OCI-LY1 (cell line): ENCODE results near the gene SNCG.

Source experiments
- H2AFZ ChIP-seq: fragments of 200-600 bp; sonication (generic), shearing (Covaris generic); 2 replicates; pipeline ENCODE4 v1.6.0; 2014; ENCODE audit warnings: antibody characterized with exemption, mild to moderate bottlenecking, low read length
- H3F3A ChIP-seq: fragments of 200-600 bp; sonication (generic), shearing (Covaris generic); 2 replicates; pipeline ENCODE4 v1.6.0; 2014; ENCODE audit warnings: mild to moderate bottlenecking, antibody characterized with exemption, low read length, moderate library complexity; ENCODE audit not compliant: insufficient read depth
- H3K27ac ChIP-seq: fragments of 200-600 bp; sonication (generic); 2 replicates; pipeline ENCODE4 v1.5.1; 2014; ENCODE audit warnings: low read length, mixed run types, mild to moderate bottlenecking, low read depth; ENCODE audit not compliant: poor library complexity, severe bottlenecking
- H3K27me3 ChIP-seq: fragments of 200-600 bp; sonication (generic); 2 replicates; pipeline ENCODE4 v1.6.0; 2014; ENCODE audit warnings: antibody characterized with exemption, mild to moderate bottlenecking, low read length, moderate library complexity; ENCODE audit not compliant: insufficient read depth
- H3K36me3 ChIP-seq: fragments of 200-600 bp; sonication (generic); 2 replicates; pipeline ENCODE4 v1.6.1; 2014; ENCODE audit warnings: mild to moderate bottlenecking, antibody characterized with exemption, low read length, moderate library complexity, mixed read lengths; ENCODE audit not compliant: insufficient read depth
- H3K4me1 ChIP-seq: fragments of 200-600 bp; sonication (generic); 2 replicates; pipeline ENCODE4 v1.5.1; 2014; ENCODE audit warnings: mild to moderate bottlenecking, low read length, moderate library complexity; ENCODE audit not compliant: insufficient read depth, severe bottlenecking
- H3K4me2 ChIP-seq: fragments of 200-600 bp; sonication (generic), shearing (Covaris generic); 2 replicates; pipeline ENCODE4 v1.6.1; 2014; ENCODE audit warnings: low read length
- H3K4me3 ChIP-seq: fragments of 200-600 bp; sonication (generic); 2 replicates; pipeline ENCODE4 v1.5.1; 2014; ENCODE audit warnings: low read length, low read depth, mild to moderate bottlenecking, mixed read lengths; ENCODE audit not compliant: poor library complexity, severe bottlenecking
- H3K79me2 ChIP-seq: fragments of 200-600 bp; shearing (Covaris generic); 2 replicates; pipeline ENCODE4 v1.6.1; 2016; ENCODE audit warnings: mixed run types, low read length, mixed read lengths; ENCODE audit not compliant: insufficient read depth
- H3K9ac ChIP-seq: fragments of 200-600 bp; sonication (generic), shearing (Covaris generic); 2 replicates; pipeline ENCODE4 v1.6.1; 2014; ENCODE audit warnings: mild to moderate bottlenecking, low read length, mixed read lengths
- H3K9me2 ChIP-seq: fragments of 200-600 bp; sonication (generic), shearing (Covaris generic); 2 replicates; pipeline ENCODE4 v1.6.1; 2014; ENCODE audit warnings: low read depth, mild to moderate bottlenecking, low read length, mixed read lengths
- H3K9me3 ChIP-seq: fragments of 200-600 bp; shearing (Covaris generic); 2 replicates; pipeline ENCODE4 v1.6.1; 2014; ENCODE audit warnings: low read length, mixed read lengths
- H4K20me1 ChIP-seq: fragments of 200-600 bp; sonication (generic), shearing (Covaris generic); 2 replicates; pipeline ENCODE4 v1.6.0; 2016; ENCODE audit warnings: mild to moderate bottlenecking, low read length; ENCODE audit not compliant: insufficient read depth
- CTCF ChIP-seq: fragments of 200-600 bp; sonication (generic), shearing (Covaris generic); IDR thresholded peaks from 2 replicates; pipeline ENCODE4 v1.5.1; 2017; ENCODE audit warnings: mild to moderate bottlenecking, antibody characterized with exemption, low read length, moderate library complexity, mixed read lengths
- EZH2 ChIP-seq: fragments of 200-600 bp; sonication (generic), shearing (Covaris generic); IDR thresholded peaks from 2 replicates; pipeline ENCODE4 v1.8.0; 2017; ENCODE audit warnings: borderline replicate concordance, mixed run types, mild to moderate bottlenecking, antibody characterized with exemption, low read length, moderate library complexity, mixed read lengths

SNCG gene

GRCh38 chr10:86958116-86958900, at the start of gene SNCG:
Gene SNCG (plus strand): TSS chr10:86958599. CDS start chr10:86958698, 99 bp downstream.
- no peak within 1 kb of the TSS for H3K4me3 ChIP-seq
- no peak within 1 kb of the TSS for H3K27ac ChIP-seq
- H3K9me3 ChIP-seq = no peaks in the 10 kb centered on the region
- no peaks in the 10 kb centered on the region for H3K79me2 ChIP-seq
- H3K9me2 ChIP-seq = no peaks in the 10 kb centered on the region
- H3K27me3 ChIP-seq = no peaks in the 10 kb centered on the region
- TF ChIP-seq EZH2 (no peak), CTCF (no peak)
- no peak within 1 kb of the TSS for H3K9ac ChIP-seq
- no peaks in the 10 kb centered on the region for H3K36me3 ChIP-seq
- H4K20me1 ChIP-seq = no peaks in the 10 kb centered on the region
- no peaks in the 10 kb centered on the region for H3F3A ChIP-seq
- H3K4me2 ChIP-seq = no peak within 1 kb of the TSS
- no peak within 1 kb of the TSS for H2AFZ ChIP-seq
- H3K4me1 ChIP-seq = peaks cover 6% of the 10 kb centered on the region

- Histone ChIP-seq H3K27ac (no peak overlapping the region), H3K4me1 (no peaks in the 10 kb centered on the region), H3K4me2 (no peak overlapping the region), H3K9ac (no peak overlapping the region), H3K36me3 (peaks cover 16% of the 10 kb centered on the region; the same call in 1 of the 2 replicates), H3K79me2 (no peaks in the 10 kb centered on the region), H3K9me3 (no peaks in the 10 kb centered on the region), H3K9me2 (no peaks in the 10 kb centered on the region), H2AFZ (no peak overlapping the region), H3K27me3 (no peaks in the 10 kb centered on the region), H3K4me3 (no peak overlapping the region), H3F3A (no peaks in the 10 kb centered on the region), H4K20me1 (no peaks in the 10 kb centered on the region)
- TF ChIP-seq CTCF (no peak), EZH2 (no peak)
These were observed 43.7 kb upstream of the SNCG start for GRCh38 chr10:86914734-86915133.

GRCh38 chr10:86918022-86918471, 40.4 kb upstream of the SNCG start:
- Histone ChIP-seq H3K9me3 (no peaks in the 10 kb centered on the region), H3K9me2 (no peaks in the 10 kb centered on the region), H2AFZ (no peak overlapping the region), H3K27ac (no peak overlapping the region), H3K4me3 (no peak overlapping the region), H3F3A (no peaks in the 10 kb centered on the region), H4K20me1 (no peaks in the 10 kb centered on the region), H3K36me3 (peaks cover 24% of the 10 kb centered on the region; the same call in 1 of the 2 replicates), H3K9ac (no peak overlapping the region), H3K4me1 (no peaks in the 10 kb centered on the region), H3K79me2 (no peaks in the 10 kb centered on the region), H3K27me3 (no peaks in the 10 kb centered on the region), H3K4me2 (no peak overlapping the region)
- TF ChIP-seq EZH2 (no peak), CTCF (no peak)
